ENCODE measurements around the gene MYRIP.
A peak's percentile ranks its signal among the peaks of the same experiment; 100 is the strongest.
"Not testable (repeated sequence)": the region's sequence is repeated elsewhere in the genome, so short reads cannot be mapped to it uniquely, and the experiment has no call there.

Gene MYRIP

GRCh38 chr3:39808467-39809180 lies 785 bp upstream of the MYRIP start:
- DNase-seq: no peak

- no peak for DNase-seq
Measured at GRCh38 chr3:39809995-39810595, 686 bp downstream of the MYRIP start.

GRCh38 chr3:39810647-39811161 lies 1.3 kb downstream of the MYRIP start:
- no peak for DNase-seq

GRCh38 chr3:39811561-39811960 lies 2.2 kb downstream of the MYRIP start:
- no peak for DNase-seq

- DNase-seq: no peak
Measured at GRCh38 chr3:39812537-39812936, 3.1 kb downstream of the MYRIP start.

- DNase-seq: no peak
Measured at GRCh38 chr3:39814007-39814406, 4.6 kb downstream of the MYRIP start.

- DNase-seq: no peak
Measured at GRCh38 chr3:39819899-39820298, 10.5 kb downstream of the MYRIP start.

GRCh38 chr3:39833764-39834163 lies 24.4 kb downstream of the MYRIP start:
- DNase-seq: not testable (repeated sequence)

GRCh38 chr3:39839484-39839883 lies 30.1 kb downstream of the MYRIP start:
- no peak for DNase-seq

- no peak for DNase-seq
Measured at GRCh38 chr3:39843440-39843839, 34.0 kb downstream of the MYRIP start.

GRCh38 chr3:39848365-39848764 lies 39.0 kb downstream of the MYRIP start:
- DNase-seq: no peak

GRCh38 chr3:39849992-39850715 lies 40.7 kb downstream of the MYRIP start:
- peak; percentile 52 for DNase-seq

GRCh38 chr3:39850716-39851032 lies 41.3 kb downstream of the MYRIP start:
- peak; percentile 48 for DNase-seq

- no peak for DNase-seq
Measured at GRCh38 chr3:39855517-39855916, 46.1 kb downstream of the MYRIP start.

GRCh38 chr3:39869890-39870289 lies 60.5 kb downstream of the MYRIP start:
- DNase-seq: no peak

GRCh38 chr3:39870706-39871105 lies 61.3 kb downstream of the MYRIP start:
- DNase-seq: no peak

GRCh38 chr3:39879581-39879980 lies 70.2 kb downstream of the MYRIP start:
- no peak for DNase-seq

- no peak for DNase-seq
Measured at GRCh38 chr3:39882111-39882510, 72.7 kb downstream of the MYRIP start.

- DNase-seq: no peak
Measured at GRCh38 chr3:39892068-39892467, 82.7 kb downstream of the MYRIP start.

- no peak for DNase-seq
Measured at GRCh38 chr3:39896184-39896583, 86.8 kb downstream of the MYRIP start.

GRCh38 chr3:39900462-39901002 lies 91.1 kb downstream of the MYRIP start:
- no peak for DNase-seq

GRCh38 chr3:39903253-39903652 lies 93.8 kb downstream of the MYRIP start:
- peak; percentile 4 for DNase-seq

GRCh38 chr3:39905788-39906187 lies 96.4 kb downstream of the MYRIP start:
- no peak for DNase-seq

GRCh38 chr3:39907981-39908380 lies 98.6 kb downstream of the MYRIP start:
- peak; percentile 49 for DNase-seq

Data from DMS79 (cell line).